ENCODE measurements around the gene GNA12. TPM values are rescaled to one million over a fixed set of nuclear protein-coding genes. Genes with fewer than 3 reads are reported as not detected.
"Not testable (repeated sequence)": the region's sequence is repeated elsewhere in the genome, so short reads cannot be mapped to it uniquely, and the experiment has no call there.

GNA12 gene
- total and polyA plus RNA-seq, 4 donors = 21.4 to 56.6 (median 42.3) TPM

DNA sequence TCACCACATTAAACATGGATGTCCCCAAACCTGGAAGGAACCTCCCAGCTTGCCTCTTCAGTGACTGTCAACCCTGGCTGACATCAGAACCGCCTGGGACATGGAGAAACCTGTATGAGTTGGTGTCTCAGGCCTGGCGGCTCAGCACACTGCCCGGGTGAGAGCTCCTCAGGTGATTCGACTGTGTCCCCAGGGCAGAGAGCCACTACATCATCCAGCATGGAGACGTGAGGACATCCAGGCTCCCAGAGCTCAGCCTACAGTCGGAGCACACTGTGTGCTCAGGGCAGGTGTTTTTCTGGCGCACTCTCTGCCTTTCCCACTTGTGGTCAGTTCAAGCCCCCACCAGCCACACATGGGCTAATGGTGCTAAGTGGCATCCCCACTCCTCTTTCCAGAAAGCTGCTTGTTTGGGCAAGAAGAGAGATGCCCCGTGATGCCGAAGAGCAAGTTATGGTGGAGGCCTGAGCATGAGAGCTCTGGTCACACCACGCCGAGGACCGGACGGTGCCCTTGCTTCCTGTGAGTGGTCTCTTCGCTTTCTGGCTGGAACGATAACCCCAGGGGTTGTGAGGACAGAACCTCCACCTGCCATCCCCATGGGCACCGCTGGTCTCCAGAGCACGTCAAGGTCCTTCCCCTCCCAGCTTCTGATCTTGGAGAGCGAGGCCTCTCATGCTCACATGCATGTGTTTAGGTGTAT, 117.6 kb downstream of the GNA12 start:
- WGBS, 2 donors = 91% methylated on average over 18 of the region's 18 CpGs
- no peak for ATAC-seq (ENCODE audit: low FRiP score)
- no peaks in the 10 kb centered on the region for H3K4me1 ChIP-seq (ENCODE audit: control insufficient read depth in 1 of 2, insufficient read depth in 2 of 2, low read length in 2 of 2)
- H3K27ac ChIP-seq (ENCODE audit: low read depth in 1 of 2, low read length in 2 of 2) = no peak overlapping the region
- DNase-seq = peak; percentile 44 to 57
- H3K9me3 ChIP-seq (ENCODE audit: control insufficient read depth, low read length) = no peaks in the 10 kb centered on the region
- no peak overlapping the region for H3K4me3 ChIP-seq (ENCODE audit: low read length in 2 of 2)
- H3K36me3 ChIP-seq (ENCODE audit: control insufficient read depth in 1 of 2, insufficient read depth in 2 of 2, low read length in 1 of 2) = no peaks in the 10 kb centered on the region
- intact Hi-C loops (cut with DNase I) = no loop called here
- H3K27me3 ChIP-seq (ENCODE audit: control insufficient read depth in 1 of 2, insufficient read depth in 2 of 2, low read length in 1 of 2) = no peaks in the 10 kb centered on the region

DNA sequence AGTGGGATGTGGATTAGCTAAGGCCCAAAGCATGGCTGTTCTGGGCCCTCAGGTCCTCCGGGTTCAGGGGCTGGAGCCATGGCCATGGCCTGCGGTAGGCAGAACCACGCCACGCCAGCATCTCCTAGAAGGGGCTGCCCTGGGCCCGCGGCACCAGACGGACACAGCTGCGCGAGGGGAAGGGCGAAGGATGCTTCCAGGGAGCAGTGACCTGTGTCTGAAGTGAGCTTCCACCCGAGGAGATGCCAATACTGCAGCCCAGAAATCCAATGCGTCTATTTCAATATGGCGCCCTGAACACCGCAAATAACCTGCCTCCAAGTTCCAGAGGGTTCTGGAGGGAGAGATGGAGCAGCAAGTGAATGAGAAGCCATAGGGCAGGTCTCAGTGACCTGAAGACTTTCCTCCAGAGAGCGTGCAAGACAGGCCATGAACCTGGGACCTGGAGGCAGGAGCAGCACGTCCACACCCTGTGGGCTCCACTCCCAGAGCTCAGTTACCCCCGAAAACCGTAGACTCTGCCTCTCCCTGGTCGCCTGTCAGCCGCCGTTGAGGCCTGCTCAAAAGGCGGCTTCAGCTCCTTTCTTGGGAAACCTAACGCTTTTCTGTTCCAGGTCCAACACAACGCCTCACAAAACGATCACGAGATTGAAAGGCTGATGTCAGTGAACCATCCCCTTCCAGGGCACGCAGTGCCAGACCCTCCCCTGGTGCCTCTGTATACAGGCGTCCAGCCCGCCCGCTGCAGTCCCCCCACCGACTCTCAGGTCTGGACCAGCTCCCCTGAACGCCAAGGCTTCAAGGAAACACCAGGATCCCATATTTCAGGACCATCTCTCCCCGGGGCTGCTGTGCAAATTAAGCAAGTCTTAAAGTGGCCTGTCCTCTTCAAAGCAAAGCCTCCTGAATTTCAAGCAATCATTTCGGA, 118.7 kb downstream of the GNA12 start:
- H3K36me3 ChIP-seq (ENCODE audit: control insufficient read depth in 1 of 2, insufficient read depth in 2 of 2, low read length in 1 of 2) = peaks cover 0 to 2% of the 10 kb centered on the region in 2 donors
- H3K9me3 ChIP-seq (ENCODE audit: control insufficient read depth, low read length) = no peaks in the 10 kb centered on the region
- no peak overlapping the region for H3K27ac ChIP-seq (ENCODE audit: low read depth in 1 of 2, low read length in 2 of 2)
- DNase-seq = peak; percentile 39 to 59
- 96% methylated on average over 34 of the region's 34 CpGs for WGBS, 2 donors
- H3K27me3 ChIP-seq (ENCODE audit: control insufficient read depth in 1 of 2, insufficient read depth in 2 of 2, low read length in 1 of 2) = no peaks in the 10 kb centered on the region
- intact Hi-C loops (cut with DNase I) = no loop called here
- no peak overlapping the region for H3K4me3 ChIP-seq (ENCODE audit: low read length in 2 of 2)
- no peak for ATAC-seq (ENCODE audit: low FRiP score)
- H3K4me1 ChIP-seq (ENCODE audit: control insufficient read depth in 1 of 2, insufficient read depth in 2 of 2, low read length in 2 of 2) = no peaks in the 10 kb centered on the region

GRCh38 chr7:2724453-2725177, 119.5 kb downstream of the GNA12 start:
- no peaks in the 10 kb centered on the region for H3K9me3 ChIP-seq (ENCODE audit: control insufficient read depth, low read length)
- DNase-seq (peak; percentile 30 to 56), ATAC-seq (ENCODE audit: low FRiP score) (no peak)
- H3K27me3 ChIP-seq (ENCODE audit: control insufficient read depth in 1 of 2, insufficient read depth in 2 of 2, low read length in 1 of 2) = no peaks in the 10 kb centered on the region
- H3K4me3 ChIP-seq (ENCODE audit: low read length in 2 of 2) = no peak overlapping the region
- intact Hi-C loops (cut with DNase I) = no loop called here
- H3K36me3 ChIP-seq (ENCODE audit: control insufficient read depth in 1 of 2, insufficient read depth in 2 of 2, low read length in 1 of 2) = peaks cover 0 to 2% of the 10 kb centered on the region in 2 donors
- WGBS, 2 donors = 94 to 96% methylated on average over 31 of the region's 31 CpGs
- no peak overlapping the region for H3K27ac ChIP-seq (ENCODE audit: low read depth in 1 of 2, low read length in 2 of 2)
- no peaks in the 10 kb centered on the region for H3K4me1 ChIP-seq (ENCODE audit: control insufficient read depth in 1 of 2, insufficient read depth in 2 of 2, low read length in 2 of 2)

- 95 to 96% methylated on average over 14 to 15 of the region's 15 CpGs for WGBS, 2 donors
- DNase-seq = peak; percentile 37 to 45
- intact Hi-C loops (cut with DNase I) = not testable (repeated sequence)
Measured at GRCh38 chr7:2724036-2724435, 120.1 kb downstream of the GNA12 start.

GRCh38 chr7:2723138-2723850, 120.8 kb downstream of the GNA12 start:
- H3K36me3 ChIP-seq (ENCODE audit: control insufficient read depth in 1 of 2, insufficient read depth in 2 of 2, low read length in 1 of 2) = peaks cover 0 to 2% of the 10 kb centered on the region in 2 donors

More at GRCh38 chr7:2724036-2724435, 120.1 kb downstream of the GNA12 start:
- H3K9me3 ChIP-seq (ENCODE audit: control insufficient read depth, low read length); H3K36me3 ChIP-seq (ENCODE audit: control insufficient read depth in 1 of 2, insufficient read depth in 2 of 2, low read length in 1 of 2); ATAC-seq (ENCODE audit: low FRiP score); H3K27me3 ChIP-seq (ENCODE audit: control insufficient read depth in 1 of 2, insufficient read depth in 2 of 2, low read length in 1 of 2); H3K27ac ChIP-seq (ENCODE audit: low read depth in 1 of 2, low read length in 2 of 2); H3K4me3 ChIP-seq (ENCODE audit: low read length in 2 of 2); H3K4me1 ChIP-seq (ENCODE audit: control insufficient read depth in 1 of 2, insufficient read depth in 2 of 2, low read length in 2 of 2): not testable (repeated sequence)

GRCh38 chr7:2722591-2722990, 121.5 kb downstream of the GNA12 start:
- Histone ChIP-seq H3K4me3 (ENCODE audit: low read length in 2 of 2) (no peak overlapping the region), H3K27me3 (ENCODE audit: control insufficient read depth in 1 of 2, insufficient read depth in 2 of 2, low read length in 1 of 2) (no peaks in the 10 kb centered on the region), H3K36me3 (ENCODE audit: control insufficient read depth in 1 of 2, insufficient read depth in 2 of 2, low read length in 1 of 2) (peaks cover 0 to 2% of the 10 kb centered on the region in 2 donors), H3K4me1 (ENCODE audit: control insufficient read depth in 1 of 2, insufficient read depth in 2 of 2, low read length in 2 of 2) (no peaks in the 10 kb centered on the region), H3K27ac (ENCODE audit: low read depth in 1 of 2, low read length in 2 of 2) (no peak overlapping the region), H3K9me3 (ENCODE audit: control insufficient read depth, low read length) (no peaks in the 10 kb centered on the region)
- ATAC-seq (ENCODE audit: low FRiP score) (no peak), DNase-seq (peak; percentile 24 to 26)
- 96 to 98% methylated on average over 4 of the region's 4 CpGs for whole genome bisulfite sequencing, 2 donors
- intact Hi-C loops (cut with DNase I) = no loop called here

More at GRCh38 chr7:2723138-2723850, 120.8 kb downstream of the GNA12 start:
- H3K4me1 ChIP-seq (ENCODE audit: control insufficient read depth in 1 of 2, insufficient read depth in 2 of 2, low read length in 2 of 2) = no peaks in the 10 kb centered on the region
- no peak overlapping the region for H3K27ac ChIP-seq (ENCODE audit: low read depth in 1 of 2, low read length in 2 of 2)
- no peaks in the 10 kb centered on the region for H3K27me3 ChIP-seq (ENCODE audit: control insufficient read depth in 1 of 2, insufficient read depth in 2 of 2, low read length in 1 of 2)
- intact Hi-C loops (cut with DNase I) = no loop called here
- DNase-seq = peak; percentile 24 to 73
- WGBS, 2 donors = 90% methylated on average over 23 of the region's 23 CpGs
- no peak for ATAC-seq (ENCODE audit: low FRiP score)
- no peak overlapping the region for H3K4me3 ChIP-seq (ENCODE audit: low read length in 2 of 2)
- H3K9me3 ChIP-seq (ENCODE audit: control insufficient read depth, low read length) = no peaks in the 10 kb centered on the region

DNA sequence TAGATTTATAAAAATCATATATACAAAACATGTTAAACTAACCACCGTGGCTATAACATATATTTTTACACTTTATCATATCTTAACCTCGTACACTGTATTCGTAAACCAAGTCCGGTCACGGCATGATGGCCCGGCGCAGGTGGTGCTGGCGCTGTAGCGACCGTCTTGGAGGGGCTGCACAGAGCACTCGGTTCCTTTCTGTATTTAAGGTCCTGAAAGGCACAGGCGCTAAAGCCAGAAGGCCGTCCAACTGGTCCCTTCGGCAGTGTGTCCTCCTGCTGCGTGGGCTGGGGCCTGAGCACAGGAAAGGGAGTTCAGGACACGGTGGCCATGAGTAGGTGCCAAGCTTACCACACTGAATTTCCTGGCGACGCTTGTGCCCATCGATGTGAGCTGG, 122.3 kb downstream of the GNA12 start:
- Histone ChIP-seq H3K36me3 (ENCODE audit: control insufficient read depth in 1 of 2, insufficient read depth in 2 of 2, low read length in 1 of 2) (peaks cover 0 to 2% of the 10 kb centered on the region in 2 donors), H3K4me3 (ENCODE audit: low read length in 2 of 2) (no peak overlapping the region), H3K27ac (ENCODE audit: low read depth in 1 of 2, low read length in 2 of 2) (no peak overlapping the region), H3K4me1 (ENCODE audit: control insufficient read depth in 1 of 2, insufficient read depth in 2 of 2, low read length in 2 of 2) (no peaks in the 10 kb centered on the region), H3K27me3 (ENCODE audit: control insufficient read depth in 1 of 2, insufficient read depth in 2 of 2, low read length in 1 of 2) (no peaks in the 10 kb centered on the region), H3K9me3 (ENCODE audit: control insufficient read depth, low read length) (no peaks in the 10 kb centered on the region)
- no peak for ATAC-seq (ENCODE audit: low FRiP score)
- WGBS, 2 donors = 96 to 97% methylated on average over 19 of the region's 19 CpGs
- DNase-seq = peak; percentile 44 to 66
- intact Hi-C loops (cut with DNase I) = no loop called here

- intact Hi-C loops (cut with DNase I) = no loop called here
- no peaks in the 10 kb centered on the region for H3K4me1 ChIP-seq (ENCODE audit: control insufficient read depth in 1 of 2, insufficient read depth in 2 of 2, low read length in 2 of 2)
- H3K36me3 ChIP-seq (ENCODE audit: control insufficient read depth in 1 of 2, insufficient read depth in 2 of 2, low read length in 1 of 2) = peaks cover 0 to 2% of the 10 kb centered on the region in 2 donors
- H3K27me3 ChIP-seq (ENCODE audit: control insufficient read depth in 1 of 2, insufficient read depth in 2 of 2, low read length in 1 of 2) = no peaks in the 10 kb centered on the region
- no peak overlapping the region for H3K27ac ChIP-seq (ENCODE audit: low read depth in 1 of 2, low read length in 2 of 2)
- 92 to 95% methylated on average over 16 of the region's 16 CpGs for WGBS, 2 donors
- DNase-seq (no peak), ATAC-seq (ENCODE audit: low FRiP score) (no peak)
- no peak overlapping the region for H3K4me3 ChIP-seq (ENCODE audit: low read length in 2 of 2)
- no peaks in the 10 kb centered on the region for H3K9me3 ChIP-seq (ENCODE audit: control insufficient read depth, low read length)
Measured at GRCh38 chr7:2720024-2720423, 124.1 kb downstream of the GNA12 start.
